Fibroblast of lung (primary cell): ENCODE data around the gene APMAP. TPM values are rescaled to one million over a fixed set of nuclear protein-coding genes. Genes with fewer than 3 reads are reported as not detected.

Experiments used
- DNase-seq, 2 donors: peaks; one replicate each; pipeline versions ENCODE4 v3.0.0 to v3.0.0-alpha.2; 2010; ENCODE audit warnings: low read depth in 2 of 2
- H2AFZ ChIP-seq: 2 replicates; pipeline ENCODE4 v1.5.1; 2012; ENCODE audit warnings: low read length, control low read depth, inconsistent platforms
- H3K27ac ChIP-seq: 2 replicates; pipeline ENCODE4 v1.5.1; 2011; ENCODE audit warnings: low read length, control low read depth; ENCODE audit not compliant: insufficient read depth
- H3K27me3 ChIP-seq: 2 replicates; pipeline ENCODE4 v1.5.1; 2011; ENCODE audit warnings: mild to moderate bottlenecking, low read length; ENCODE audit not compliant: control insufficient read depth, insufficient read depth
- H3K36me3 ChIP-seq: 2 replicates; pipeline ENCODE4 v1.5.1; 2011; ENCODE audit warnings: low read length; ENCODE audit not compliant: control insufficient read depth, insufficient read depth
- H3K4me1 ChIP-seq: 2 replicates; pipeline ENCODE4 v1.5.1; 2011; ENCODE audit warnings: low read length; ENCODE audit not compliant: control insufficient read depth, insufficient read depth; ENCODE audit errors: extremely low read depth
- H3K4me2 ChIP-seq: 2 replicates; pipeline ENCODE4 v1.5.1; 2011; ENCODE audit warnings: low read length, control low read depth; ENCODE audit not compliant: insufficient read depth; ENCODE audit errors: extremely low read depth
- H3K4me3 ChIP-seq, 4 experiments: fragments of 200-600 bp in 1 of 4; sonication (generic) in 1 of 4; replicated peaks in 1 of 4; 2 replicates each; pipeline ENCODE4 v1.5.1; 2011 to 2016; ENCODE audit warnings: low read length in 4 of 4, low read depth in 3 of 4, mild to moderate bottlenecking in 3 of 4, control low read depth in 2 of 4, inconsistent platforms in 1 of 4, mixed read lengths in 1 of 4; ENCODE audit not compliant: insufficient read depth in 1 of 4; ENCODE audit errors: control extremely low read depth in 1 of 4
- H3K79me2 ChIP-seq: 2 replicates; pipeline ENCODE4 v1.5.1; 2012; ENCODE audit warnings: mild to moderate bottlenecking, low read length, inconsistent platforms; ENCODE audit not compliant: control insufficient read depth, insufficient read depth
- H3K9ac ChIP-seq: 2 replicates; pipeline ENCODE4 v1.5.1; 2011; ENCODE audit warnings: mild to moderate bottlenecking, low read length, control low read depth; ENCODE audit not compliant: insufficient read depth
- H3K9me3 ChIP-seq: 2 replicates; pipeline ENCODE4 v1.5.1; 2012; ENCODE audit warnings: low read depth, low read length; ENCODE audit not compliant: control insufficient read depth, insufficient read depth
- H4K20me1 ChIP-seq: 2 replicates; pipeline ENCODE4 v1.5.1; 2011; ENCODE audit warnings: low read length; ENCODE audit not compliant: control insufficient read depth, insufficient read depth; ENCODE audit errors: extremely low read depth
- EZH2 ChIP-seq: IDR thresholded peaks from 2 replicates; pipeline ENCODE4 v1.5.1; 2012; ENCODE audit warnings: low read length, control low read depth, mild to moderate bottlenecking; ENCODE audit errors: missing control alignments
- polyA plus RNA-seq, 2 donors: library from polyadenylated mRNA; depleted of rRNA in 1 of 2; stranded (reverse) in 1 of 2; unstranded in 1 of 2; fragments of >200 nt; gene quantifications; 2 replicates each; pipeline ENCODE4 v1.2.1, GENCODE V29; 2011 to 2012; ENCODE audit warnings: missing spikeins in 1 of 2
- total RNA-seq: library from RNA; depleted of rRNA; stranded (reverse); fragments of >200 nt; gene quantifications from 2 replicates; pipeline ENCODE4 v1.2.1, GENCODE V29; 2014
- TF ChIP-seq, protein P1 (sequence below), 2 donors: IDR thresholded peaks in 1 of 2; conservative IDR thresholded peaks in 1 of 2; 1 replicate in 1 of 2; 2 replicates in 1 of 2; pipeline ENCODE4 v1.5.1; 2011 to 2012; ENCODE audit warnings: low read length in 2 of 2, control low read depth in 1 of 2, inconsistent platforms in 1 of 2, low read depth in 1 of 2, mild to moderate bottlenecking in 1 of 2

Gene APMAP
- total and polyA plus RNA-seq, 2 donors (not counting 1 experiment from before 2014, with no cell fraction given), result 72.5 to 104 TPM

DNA sequence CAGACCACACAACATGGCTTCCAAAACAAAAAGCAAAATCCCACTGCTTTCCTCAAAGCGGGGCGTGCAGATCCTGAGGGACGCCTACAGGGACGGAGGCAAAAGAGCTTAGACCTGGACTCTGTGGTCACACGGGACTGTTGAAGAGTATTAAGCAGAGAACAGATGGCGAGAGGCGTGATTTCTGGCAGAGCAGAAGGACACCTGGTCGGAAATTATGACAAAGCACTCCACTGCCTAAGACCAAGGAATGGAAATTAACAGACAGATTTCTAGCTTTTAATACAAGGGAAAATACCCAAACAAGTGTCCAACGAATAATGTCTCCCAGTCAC is 28.1 kb downstream of the APMAP start:
- no peaks in the 10 kb centered on the region for H4K20me1 ChIP-seq
- no peaks in the 10 kb centered on the region for H3K4me1 ChIP-seq
- no peak overlapping the region for H3K27ac ChIP-seq
- no peak overlapping the region for H3K4me3 ChIP-seq
- H3K4me2 ChIP-seq, result no peak overlapping the region
- no peaks in the 10 kb centered on the region for H3K9me3 ChIP-seq
- no peak overlapping the region for H2AFZ ChIP-seq
- TF ChIP-seq, protein P1, sequence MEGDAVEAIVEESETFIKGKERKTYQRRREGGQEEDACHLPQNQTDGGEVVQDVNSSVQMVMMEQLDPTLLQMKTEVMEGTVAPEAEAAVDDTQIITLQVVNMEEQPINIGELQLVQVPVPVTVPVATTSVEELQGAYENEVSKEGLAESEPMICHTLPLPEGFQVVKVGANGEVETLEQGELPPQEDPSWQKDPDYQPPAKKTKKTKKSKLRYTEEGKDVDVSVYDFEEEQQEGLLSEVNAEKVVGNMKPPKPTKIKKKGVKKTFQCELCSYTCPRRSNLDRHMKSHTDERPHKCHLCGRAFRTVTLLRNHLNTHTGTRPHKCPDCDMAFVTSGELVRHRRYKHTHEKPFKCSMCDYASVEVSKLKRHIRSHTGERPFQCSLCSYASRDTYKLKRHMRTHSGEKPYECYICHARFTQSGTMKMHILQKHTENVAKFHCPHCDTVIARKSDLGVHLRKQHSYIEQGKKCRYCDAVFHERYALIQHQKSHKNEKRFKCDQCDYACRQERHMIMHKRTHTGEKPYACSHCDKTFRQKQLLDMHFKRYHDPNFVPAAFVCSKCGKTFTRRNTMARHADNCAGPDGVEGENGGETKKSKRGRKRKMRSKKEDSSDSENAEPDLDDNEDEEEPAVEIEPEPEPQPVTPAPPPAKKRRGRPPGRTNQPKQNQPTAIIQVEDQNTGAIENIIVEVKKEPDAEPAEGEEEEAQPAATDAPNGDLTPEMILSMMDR (conservative IDR thresholded peaks at IDR 0.05 in 1 of 2, IDR thresholded peaks at IDR 0.05 in 1 of 2; ENCODE audit: low read depth in 1 of 2, low read length in 2 of 2), result no peak
- TF ChIP-seq EZH2, result no peak
- H3K27me3 ChIP-seq, result no peaks in the 10 kb centered on the region
- peaks cover 11% of the 10 kb centered on the region for H3K36me3 ChIP-seq
- no peak overlapping the region for H3K9ac ChIP-seq
- H3K79me2 ChIP-seq, result no peaks in the 10 kb centered on the region
- DNase-seq, result no peak

DNA sequence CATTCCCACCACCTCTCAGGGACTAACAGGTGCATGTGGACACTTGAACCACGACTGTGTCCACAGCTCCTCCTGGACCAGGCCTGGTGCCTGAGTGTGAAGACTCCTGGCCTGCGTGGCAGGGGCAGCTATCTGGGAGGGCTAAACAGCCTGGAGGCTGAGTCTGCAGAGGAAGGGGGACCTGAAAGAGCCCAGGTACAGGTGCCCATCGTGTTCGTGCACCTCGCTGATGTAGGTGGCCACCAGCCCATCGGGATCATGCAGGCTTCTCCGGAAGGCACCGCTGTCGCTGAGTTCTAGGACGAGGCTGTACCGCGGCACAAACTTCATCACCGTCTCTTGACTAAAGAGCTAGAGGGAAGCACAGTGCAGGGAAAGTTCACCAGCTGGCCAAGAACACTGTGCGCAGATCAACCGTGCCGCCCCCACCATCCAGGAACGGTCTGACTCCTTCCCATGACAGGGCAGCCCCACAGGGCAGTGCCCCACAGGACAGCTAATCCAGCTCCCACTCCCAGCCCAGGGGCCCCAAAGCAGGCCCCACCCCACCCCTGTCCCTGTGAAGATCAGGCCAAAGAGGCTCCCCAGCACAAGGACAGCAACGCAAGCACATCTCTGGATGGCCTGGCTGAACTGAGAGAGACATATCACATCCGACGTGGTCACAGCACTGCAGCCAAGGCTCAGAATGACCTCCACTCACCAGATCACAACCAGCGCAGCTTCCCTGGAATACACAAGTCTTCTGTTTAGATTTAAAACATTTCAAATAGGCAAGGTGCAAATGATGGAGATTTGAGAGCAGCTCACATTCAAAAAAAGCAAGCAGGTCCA is 28.7 kb downstream of the APMAP start:
- H4K20me1 ChIP-seq, result no peaks in the 10 kb centered on the region
- H3K36me3 ChIP-seq, result peaks cover 7% of the 10 kb centered on the region
- no peak overlapping the region for H3K27ac ChIP-seq
- H3K4me2 ChIP-seq, result no peak overlapping the region
- H3K27me3 ChIP-seq, result no peaks in the 10 kb centered on the region
- no peak overlapping the region for H3K4me3 ChIP-seq
- no peaks in the 10 kb centered on the region for H3K9me3 ChIP-seq
- no peaks in the 10 kb centered on the region for H3K4me1 ChIP-seq
- no peaks in the 10 kb centered on the region for H3K79me2 ChIP-seq
- no peak overlapping the region for H2AFZ ChIP-seq
- no peak for TF ChIP-seq EZH2
- TF ChIP-seq, protein P1 (conservative IDR thresholded peaks at IDR 0.05 in 1 of 2, IDR thresholded peaks at IDR 0.05 in 1 of 2; ENCODE audit: low read depth in 1 of 2, low read length in 2 of 2), result no peak
- DNase-seq, result no peak
- H3K9ac ChIP-seq, result no peak overlapping the region

DNA sequence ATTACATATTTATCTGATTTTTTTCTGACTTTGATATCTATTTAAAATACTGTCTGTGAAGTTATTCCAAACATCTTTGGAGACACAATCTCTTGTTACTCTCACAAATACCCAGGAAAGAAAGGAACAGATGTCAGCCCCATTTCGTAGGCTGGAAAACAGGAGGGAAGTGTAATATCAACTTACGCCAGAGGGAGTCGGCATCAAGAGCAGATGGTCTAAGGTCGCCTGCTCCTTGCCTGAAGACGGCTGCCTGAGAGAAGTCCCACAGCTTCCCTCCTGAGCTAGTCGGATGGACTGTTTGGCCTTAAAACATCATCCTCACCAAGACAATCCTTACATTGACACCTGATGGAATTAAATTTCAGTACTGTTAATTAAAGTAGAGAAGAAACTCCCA is 30.0 kb downstream of the APMAP start:
- Histone ChIP-seq H2AFZ (no peak overlapping the region), H3K4me1 (no peaks in the 10 kb centered on the region), H4K20me1 (no peaks in the 10 kb centered on the region), H3K36me3 (peaks cover 7% of the 10 kb centered on the region), H3K27ac (no peak overlapping the region), H3K27me3 (no peaks in the 10 kb centered on the region), H3K9ac (no peak overlapping the region), H3K79me2 (no peaks in the 10 kb centered on the region), H3K4me3 (no peak overlapping the region), H3K9me3 (no peaks in the 10 kb centered on the region), H3K4me2 (no peak overlapping the region)
- no peak for DNase-seq
- no peak for TF ChIP-seq EZH2
- TF ChIP-seq, protein P1 (conservative IDR thresholded peaks at IDR 0.05 in 1 of 2, IDR thresholded peaks at IDR 0.05 in 1 of 2; ENCODE audit: low read depth in 1 of 2, low read length in 2 of 2), result no peak
